A549 (cell line): ENCODE results near the gene ARF5.

Source experiments
- CTCF ChIP-seq: fragments of >200 bp; sonication (Bioruptor Twin); formaldehyde crosslinking; IDR thresholded peaks from 3 replicates; pipeline ENCODE4 v1.5.1; 2016
- EHF ChIP-seq: fragments of 250-450 bp; sonication (Bioruptor Pico); IDR thresholded peaks from 2 replicates; pipeline ENCODE4 v1.5.0; 2020; ENCODE audit warnings: mild to moderate bottlenecking
- HDAC2 ChIP-seq: fragments of 200-600 bp; sonication (generic); IDR thresholded peaks from 2 replicates; pipeline ENCODE4 v1.6.1; 2016
- POLR2A ChIP-seq: IDR thresholded peaks from 2 replicates; pipeline ENCODE4 v1.6.1; 2012; ENCODE audit warnings: mild to moderate bottlenecking, low read length

GRCh38 chr7:127539116-127539515 lies 49.1 kb upstream of the ARF5 start:
- TF ChIP-seq POLR2A = no peak
- TF ChIP-seq EHF = no peak
- TF ChIP-seq CTCF = no peak
- no peak for TF ChIP-seq HDAC2
